T-helper 2 cell treated with Interferon-gamma antibody and Interleukin-4, amounts not matched to agents 100 ng/mL and 5 ng/mL, for 36 hours (primary cell): ENCODE measurements around the gene NPPA. TPM values are rescaled to one million over a fixed set of nuclear protein-coding genes. Genes with fewer than 3 reads are reported as not detected.

Source experiments
- intact Hi-C: fragments of 100-400 bp; cut with micrococcal nuclease; formaldehyde crosslinking; loops from one replicate; pipeline ENCODE4 v1.15.1; 2023
- total RNA-seq: library from RNA; stranded (reverse); gene quantifications from 2 replicates; pipeline ENCODE4 v1.2.3, GENCODE V29; 2022

Gene NPPA
- total RNA-seq: not detected in 2 replicates

DNA sequence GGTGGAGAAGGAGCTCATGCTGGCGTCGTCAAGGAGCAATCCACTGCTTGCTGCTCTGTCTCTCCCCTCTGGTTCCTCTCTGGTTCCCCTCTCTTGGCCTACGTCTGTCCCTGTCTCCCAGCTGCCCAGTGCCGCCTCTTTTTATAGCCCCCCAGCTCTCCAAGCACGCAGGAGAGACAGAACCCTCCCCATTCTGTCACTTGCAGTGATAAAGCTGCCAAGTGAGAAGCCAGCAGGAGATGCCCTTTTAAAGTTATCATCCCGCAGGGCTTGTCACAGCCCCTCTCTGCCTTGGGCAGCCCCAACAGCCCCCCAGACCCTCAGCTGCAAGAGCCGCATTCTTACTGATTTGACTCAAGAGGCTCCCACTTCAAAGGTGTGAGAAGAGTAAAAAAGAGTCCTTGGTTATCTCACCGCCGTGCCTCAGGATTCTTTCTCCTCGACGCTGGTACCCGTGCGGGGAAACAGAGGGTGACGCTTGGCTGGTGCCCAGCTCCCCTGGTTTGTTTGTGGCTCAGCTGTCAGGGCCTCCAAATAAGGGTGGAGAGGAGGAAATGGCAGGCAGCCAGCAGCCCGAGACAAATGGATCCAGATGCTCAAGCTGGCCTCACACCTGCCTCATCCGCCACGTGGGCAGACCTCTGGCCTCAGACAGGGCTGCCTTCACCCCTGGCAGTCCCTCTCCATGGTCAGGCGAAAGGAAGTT is at the start of gene NPPA:
NPPA (minus strand) TSS at position 117 of the 706 bp plus-strand sequence; CDS start at position 18, 99 bp downstream.
- intact Hi-C loops: no loop called here

- intact Hi-C loops: loop anchor here (1.0 kb wide), 1 partner anchor 56 kb away; no protein-coding TSS in a partner anchor
Observed at GRCh38 chr1:11894501-11894900, 46.9 kb upstream of the NPPA start.

GRCh38 chr1:11893907-11894251 is 46.3 kb upstream of the NPPA start:
- intact Hi-C loops: loop anchor here (1.0 kb wide), 1 partner anchor 56 kb away; no protein-coding TSS in a partner anchor

DNA sequence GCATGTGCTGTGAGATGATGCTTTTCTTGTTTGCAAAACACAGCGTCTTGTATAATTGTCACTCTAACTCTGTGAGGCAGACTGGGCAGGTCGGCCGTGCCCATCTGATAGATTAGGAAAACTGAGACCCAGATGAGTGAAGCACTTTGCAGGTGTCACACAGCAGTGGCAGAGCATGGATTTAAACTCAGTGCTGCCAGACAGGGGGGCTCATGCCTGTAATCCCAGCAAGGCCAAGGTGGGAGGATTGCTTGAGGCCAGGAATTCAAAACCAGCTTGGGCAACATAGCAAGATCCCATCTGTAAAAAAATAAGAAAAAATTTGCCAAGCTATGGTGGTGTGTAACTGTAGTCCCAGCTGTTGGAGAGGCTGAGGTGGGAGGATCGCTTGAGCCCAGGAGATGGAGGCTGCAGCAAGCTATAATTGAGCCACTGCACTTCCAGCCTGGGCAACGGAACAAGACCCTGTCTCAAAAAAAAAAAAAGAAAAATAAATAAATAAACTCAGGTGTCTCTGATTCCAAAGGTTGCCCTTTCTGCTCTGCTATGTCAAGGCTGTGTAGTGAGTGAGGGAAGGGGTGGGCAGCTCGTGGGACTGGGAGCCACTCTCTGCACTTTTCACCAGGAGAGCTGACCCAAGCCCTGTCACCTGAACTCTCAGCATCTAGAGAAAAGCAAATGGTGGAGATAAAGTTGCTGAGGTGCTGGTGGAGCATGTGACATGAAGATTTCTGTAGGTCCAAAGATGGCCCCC is 44.0 kb upstream of the NPPA start:
- intact Hi-C loops: no loop called here

DNA sequence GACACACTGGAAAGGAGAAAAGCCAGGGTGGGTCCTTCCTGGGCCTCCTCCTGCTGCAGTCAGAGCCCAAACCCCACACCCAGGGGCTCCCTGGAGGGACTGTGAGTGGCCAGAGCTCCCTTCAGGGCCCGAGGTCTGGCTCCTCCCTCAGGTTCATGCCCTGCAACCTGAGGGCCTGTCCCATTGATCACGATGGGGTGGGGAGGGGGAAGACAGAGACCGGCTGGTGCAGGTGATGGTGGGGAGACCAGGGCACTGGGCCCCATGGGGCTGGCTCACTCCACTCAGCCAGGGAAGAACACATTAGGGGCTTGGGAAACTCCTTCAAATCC is 41.3 kb upstream of the NPPA start:
- intact Hi-C loops: no loop called here

GRCh38 chr1:11888206-11888876 is 40.8 kb upstream of the NPPA start:
- intact Hi-C loops: no loop called here

- intact Hi-C loops: no loop called here
Observed at GRCh38 chr1:11887666-11888007, 40.1 kb upstream of the NPPA start.

GRCh38 chr1:11886986-11887665 is 39.5 kb upstream of the NPPA start:
- intact Hi-C loops: no loop called here

DNA sequence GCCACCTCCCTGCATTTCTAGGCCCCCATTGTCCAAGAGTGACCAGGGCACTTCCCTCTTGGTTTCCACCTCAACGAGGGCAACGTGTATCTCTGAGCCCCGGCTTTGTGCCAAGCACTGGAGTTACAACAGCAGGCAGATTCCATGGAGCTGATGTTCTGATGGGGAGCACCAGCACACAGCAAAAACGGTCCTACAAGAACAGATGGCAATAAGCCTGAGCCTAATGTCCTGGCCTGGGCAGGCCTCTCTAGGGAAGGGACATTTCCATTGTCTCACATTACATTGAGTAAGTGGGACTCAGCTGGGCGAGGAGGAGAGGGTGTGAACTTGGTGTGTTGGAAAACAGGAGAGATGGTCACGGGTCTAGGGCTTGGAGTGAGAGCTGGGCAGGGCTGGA is 38.3 kb upstream of the NPPA start:
- intact Hi-C loops: no loop called here

GRCh38 chr1:11882814-11883538 is 35.4 kb upstream of the NPPA start:
- intact Hi-C loops: no loop called here

- intact Hi-C loops: no loop called here
Observed at GRCh38 chr1:11881749-11882441, 34.3 kb upstream of the NPPA start.

- intact Hi-C loops: no loop called here
Observed at GRCh38 chr1:11880911-11881748, 33.5 kb upstream of the NPPA start.

DNA sequence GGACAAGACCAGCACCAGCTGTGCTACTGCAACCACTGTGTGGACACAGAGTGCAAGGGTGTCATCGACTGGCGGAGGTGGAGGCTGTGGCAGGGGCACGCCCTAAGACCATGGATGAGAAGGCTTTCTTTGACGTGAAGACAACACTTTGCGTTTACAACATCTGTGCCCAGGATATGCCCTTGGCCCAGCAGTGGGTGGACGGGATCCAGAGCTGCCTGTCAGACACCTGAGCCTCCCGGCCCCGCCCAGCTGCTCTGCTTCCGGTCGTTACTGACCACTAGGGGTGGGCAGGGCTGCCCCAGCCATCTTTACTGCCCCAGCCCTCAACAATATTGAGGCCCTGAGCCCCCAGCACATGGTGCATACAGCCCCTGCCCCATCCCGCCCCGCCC is 32.6 kb upstream of the NPPA start:
- intact Hi-C loops: no loop called here

DNA sequence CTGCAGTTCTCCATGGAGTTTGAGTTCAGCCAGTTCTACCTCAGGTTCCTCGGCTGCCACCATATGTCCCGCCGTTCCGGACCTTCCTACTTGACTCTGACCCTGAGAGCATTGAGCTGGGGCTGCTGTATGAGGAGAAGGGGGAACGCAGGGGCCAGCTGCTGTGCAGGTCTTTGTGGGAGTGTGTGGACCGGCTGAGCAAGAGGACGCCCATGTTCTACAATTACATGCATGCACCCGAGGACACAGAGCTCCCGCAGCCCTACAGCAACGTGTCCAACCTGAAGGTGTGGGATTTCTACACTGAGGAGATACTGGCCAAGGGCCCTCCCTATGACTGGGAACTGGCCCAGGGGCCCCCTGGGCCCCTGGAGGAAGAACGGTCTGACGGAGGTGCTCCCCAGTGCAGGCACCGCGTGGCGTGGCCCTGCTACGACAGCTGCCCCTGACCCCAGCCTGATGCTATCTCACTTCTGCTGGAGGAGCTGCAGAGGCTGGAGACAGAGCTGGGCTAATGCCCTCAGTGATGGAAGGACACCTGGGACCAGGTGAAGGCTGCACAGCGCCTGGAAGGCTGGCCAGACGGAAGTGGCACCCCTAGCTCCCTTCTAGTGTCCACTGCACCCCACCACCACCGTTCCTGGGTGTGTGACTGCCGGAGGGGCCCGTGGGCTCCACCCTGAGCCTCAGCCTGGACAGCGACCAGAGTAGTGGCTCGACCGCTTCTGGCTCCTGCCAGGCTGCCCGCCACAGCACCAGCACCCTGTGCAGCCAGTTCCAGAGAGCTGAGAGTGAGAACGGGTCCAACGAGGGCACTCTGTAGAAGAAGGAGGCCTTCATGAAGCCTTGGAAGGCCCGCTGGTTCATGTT is 32.0 kb upstream of the NPPA start:
- intact Hi-C loops: no loop called here

GRCh38 chr1:11878891-11879190 is 31.3 kb upstream of the NPPA start:
- intact Hi-C loops: no loop called here

- intact Hi-C loops: no loop called here
Observed at GRCh38 chr1:11878081-11878890, 30.7 kb upstream of the NPPA start.

DNA sequence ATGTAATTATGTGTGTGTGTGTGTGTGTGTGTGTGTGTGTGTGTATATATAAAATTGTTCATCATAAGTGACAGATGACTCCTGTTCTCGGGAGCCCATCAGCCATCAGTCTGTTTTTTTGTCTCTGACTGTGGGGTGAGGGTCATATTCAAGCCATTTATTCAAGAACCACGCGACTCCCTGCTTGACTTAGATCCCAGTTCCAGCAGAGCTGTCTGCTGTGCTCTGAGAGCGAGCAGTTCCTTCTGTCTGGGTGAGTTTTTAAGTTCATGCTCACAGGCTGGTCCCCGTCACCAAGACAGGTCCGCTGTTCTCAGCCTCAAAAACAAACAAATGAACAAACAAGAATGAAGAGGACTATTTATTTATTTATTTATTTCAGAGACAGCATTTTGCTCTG is 29.5 kb upstream of the NPPA start:
- intact Hi-C loops: no loop called here

- intact Hi-C loops: no loop called here
Observed at GRCh38 chr1:11875094-11875493, 27.5 kb upstream of the NPPA start.
